Measurements from ENCODE around the gene DGKE. TPM values are rescaled to one million over a fixed set of nuclear protein-coding genes. Genes with fewer than 3 reads are reported as not detected.

The DGKE gene
- polyA plus RNA-seq, 1 donor from 2014 or later: 16.6 TPM

DNA sequence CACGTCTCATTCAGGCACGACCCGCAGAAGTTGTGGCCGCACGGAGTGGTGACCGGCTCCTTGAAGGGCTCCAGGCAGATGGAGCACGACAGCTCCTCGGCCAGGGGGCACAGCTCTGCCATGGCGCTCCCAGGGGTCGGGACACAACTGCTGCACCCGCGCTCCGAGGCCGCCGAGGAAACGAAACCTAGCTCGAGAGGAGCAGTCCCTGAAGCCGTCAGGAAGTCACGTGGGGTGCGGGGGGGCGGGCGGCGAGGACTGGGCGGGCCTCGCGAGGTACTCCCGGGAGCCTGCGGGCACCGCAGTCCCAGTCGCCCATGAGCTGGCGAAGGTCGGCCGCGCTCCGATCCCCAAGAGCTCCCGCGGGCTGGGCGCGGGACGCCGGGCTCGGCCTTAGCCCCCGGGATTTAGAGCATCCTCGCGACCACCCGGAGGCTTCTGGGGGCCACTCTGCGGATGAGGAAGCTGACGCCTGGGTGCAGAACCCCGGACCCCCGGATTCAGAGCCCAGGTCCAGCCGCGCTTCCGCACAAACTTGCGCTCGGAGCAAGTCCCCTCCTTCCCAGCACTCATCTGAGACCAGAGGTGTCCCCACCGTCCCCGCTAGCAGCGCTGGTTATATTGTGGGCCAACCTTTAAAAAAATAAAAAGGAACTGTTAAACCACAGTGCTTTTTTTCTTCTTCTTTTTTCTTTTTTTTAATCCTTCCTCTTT lies 80.1 kb downstream of the DGKE start, which contains the start of gene TRIM25:
TRIM25 (minus strand) TSS at position 183 of the 714 bp plus-strand sequence; CDS start at position 122, 61 bp downstream.
- Histone ChIP-seq H3K9ac (ENCODE audit: low read length) (peak within 1 kb of the TSS; percentile 45), H3K79me2 (replicated peaks; ENCODE audit: insufficient read depth, low read length) (no peaks in the 10 kb centered on the region), H3F3A (ENCODE audit: insufficient read depth, low read length, poor library complexity, severe bottlenecking) (no peaks in the 10 kb centered on the region), H3K36me3 (ENCODE audit: insufficient read depth, low read length) (no peaks in the 10 kb centered on the region), H3K4me2 (ENCODE audit: low read length) (no peak within 1 kb of the TSS), H2AFZ (ENCODE audit: low read depth, low read length) (peak within 1 kb of the TSS; percentile 14), H4K20me1 (ENCODE audit: insufficient read depth) (no peaks in the 10 kb centered on the region), H3K9me2 (ENCODE audit: insufficient read depth, low read length) (no peaks in the 10 kb centered on the region), H3K27me3 (ENCODE audit: insufficient read depth, low read depth, low read length) (peaks cover 32% of the 10 kb centered on the region), H3K9me3 (ENCODE audit: low read length) (no peaks in the 10 kb centered on the region), H3K4me3 (ENCODE audit: low read length) (peak within 1 kb of the TSS; percentile 73), H3K27ac (ENCODE audit: low read length) (no peak within 1 kb of the TSS)
- TF ChIP-seq TAF1 (IDR thresholded peaks at IDR 0.05; ENCODE audit: low read depth) (no peak), POLR2AphosphoS5 (IDR thresholded peaks at IDR 0.05) (peak; percentile 13)

- Histone ChIP-seq H3K4me2 (ENCODE audit: low read length) (no peak overlapping the region), H2AFZ (ENCODE audit: low read depth, low read length) (no peak overlapping the region), H4K20me1 (ENCODE audit: insufficient read depth) (no peaks in the 10 kb centered on the region), H3K79me2 (replicated peaks; ENCODE audit: insufficient read depth, low read length) (no peaks in the 10 kb centered on the region), H3K9ac (ENCODE audit: low read length) (no peak overlapping the region), H3K9me3 (ENCODE audit: low read length) (no peaks in the 10 kb centered on the region), H3K9me2 (ENCODE audit: insufficient read depth, low read length) (no peaks in the 10 kb centered on the region), H3F3A (ENCODE audit: insufficient read depth, low read length, poor library complexity, severe bottlenecking) (no peaks in the 10 kb centered on the region), H3K27ac (ENCODE audit: low read length) (no peak overlapping the region), H3K27me3 (ENCODE audit: insufficient read depth, low read depth, low read length) (peaks cover 32% of the 10 kb centered on the region), H3K4me3 (ENCODE audit: low read length) (peak overlapping the region; percentile 73), H3K36me3 (ENCODE audit: insufficient read depth, low read length) (no peaks in the 10 kb centered on the region)
- TF ChIP-seq TAF1 (IDR thresholded peaks at IDR 0.05; ENCODE audit: low read depth) (no peak), EZH2 (IDR thresholded peaks at IDR 0.05; ENCODE audit: borderline replicate concordance, insufficient read depth, low read length, poor library complexity, severe bottlenecking) (no peak), RAD21 (conservative IDR thresholded peaks at IDR 0.05) (no peak), SMC3 (conservative IDR thresholded peaks at IDR 0.05; ENCODE audit: poor library complexity) (no peak), POLR2AphosphoS5 (IDR thresholded peaks at IDR 0.05) (no peak), EP300 (conservative IDR thresholded peaks at IDR 0.05; ENCODE audit: poor library complexity, severe bottlenecking) (no peak), REST (IDR thresholded peaks at IDR 0.05; ENCODE audit: borderline replicate concordance) (no peak), MXI1 (conservative IDR thresholded peaks at IDR 0.05; ENCODE audit: poor library complexity, severe bottlenecking) (no peak)
- TF ChIP-seq, protein P1, sequence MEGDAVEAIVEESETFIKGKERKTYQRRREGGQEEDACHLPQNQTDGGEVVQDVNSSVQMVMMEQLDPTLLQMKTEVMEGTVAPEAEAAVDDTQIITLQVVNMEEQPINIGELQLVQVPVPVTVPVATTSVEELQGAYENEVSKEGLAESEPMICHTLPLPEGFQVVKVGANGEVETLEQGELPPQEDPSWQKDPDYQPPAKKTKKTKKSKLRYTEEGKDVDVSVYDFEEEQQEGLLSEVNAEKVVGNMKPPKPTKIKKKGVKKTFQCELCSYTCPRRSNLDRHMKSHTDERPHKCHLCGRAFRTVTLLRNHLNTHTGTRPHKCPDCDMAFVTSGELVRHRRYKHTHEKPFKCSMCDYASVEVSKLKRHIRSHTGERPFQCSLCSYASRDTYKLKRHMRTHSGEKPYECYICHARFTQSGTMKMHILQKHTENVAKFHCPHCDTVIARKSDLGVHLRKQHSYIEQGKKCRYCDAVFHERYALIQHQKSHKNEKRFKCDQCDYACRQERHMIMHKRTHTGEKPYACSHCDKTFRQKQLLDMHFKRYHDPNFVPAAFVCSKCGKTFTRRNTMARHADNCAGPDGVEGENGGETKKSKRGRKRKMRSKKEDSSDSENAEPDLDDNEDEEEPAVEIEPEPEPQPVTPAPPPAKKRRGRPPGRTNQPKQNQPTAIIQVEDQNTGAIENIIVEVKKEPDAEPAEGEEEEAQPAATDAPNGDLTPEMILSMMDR (IDR thresholded peaks at IDR 0.05; ENCODE audit: poor library complexity, severe bottlenecking): no peak
These were observed 80.8 kb downstream of the DGKE start for GRCh38 chr17:56914581-56915273.

Data from neural cell (in vitro differentiated cells).